ENCODE results near the gene TP53BP2. TPM values are rescaled to one million over a fixed set of nuclear protein-coding genes. Genes with fewer than 3 reads are reported as not detected.
"Not testable (repeated sequence)": the region's sequence is repeated elsewhere in the genome, so short reads cannot be mapped to it uniquely, and the experiment has no call there.

TP53BP2 gene
- total and polyA plus RNA-seq, 2 experiments from 2014 or later = 31.6 to 57.8 TPM

GRCh38 chr1:223742856-223743517 lies 102.8 kb downstream of the TP53BP2 start:
- Histone ChIP-seq H3K27me3 (no peaks in the 10 kb centered on the region), H3K4me1 (ENCODE audit: insufficient read depth) (peaks cover 30% of the 10 kb centered on the region), H3K79me2 (peaks cover 19% of the 10 kb centered on the region), H3K4me2 (no peak overlapping the region), H3K36me3 (replicated peaks; ENCODE audit: insufficient read depth, low read depth) (no peaks in the 10 kb centered on the region), H3K9me3 (ENCODE audit: low read depth) (no peaks in the 10 kb centered on the region), H2AFZ (no peak overlapping the region), H4K20me1 (ENCODE audit: insufficient read depth, poor library complexity, severe bottlenecking) (no peaks in the 10 kb centered on the region), H3K4me3 (no peak overlapping the region), H3K9me2 (replicated peaks; ENCODE audit: insufficient read depth) (no peaks in the 10 kb centered on the region), H3K27ac (no peak overlapping the region)
- 87% methylated on average over 9 of the region's 9 CpGs for WGBS (ENCODE audit: low lambda C conversion rate, missing lambda C conversion rate)
- DNase-seq (ENCODE audit: low spot score) = no peak
- TF ChIP-seq CTCF (IDR thresholded peaks at IDR 0.05; ENCODE audit: poor library complexity) (no peak), EZH2phosphoT487 (IDR thresholded peaks at IDR 0.05; ENCODE audit: low read depth, severe bottlenecking, unreplicated experiment) (no peak)

GRCh38 chr1:223741861-223742260 lies 103.9 kb downstream of the TP53BP2 start:
- H3K4me1 ChIP-seq (ENCODE audit: insufficient read depth) = peaks cover 38% of the 10 kb centered on the region
- H3K36me3 ChIP-seq (replicated peaks; ENCODE audit: insufficient read depth, low read depth) = no peaks in the 10 kb centered on the region
- no peaks in the 10 kb centered on the region for H3K9me2 ChIP-seq (replicated peaks; ENCODE audit: insufficient read depth)
- H3K4me3 ChIP-seq = no peak overlapping the region
- 78% methylated on average over 6 of the region's 6 CpGs for WGBS (ENCODE audit: low lambda C conversion rate, missing lambda C conversion rate)
- H4K20me1 ChIP-seq (ENCODE audit: insufficient read depth, poor library complexity, severe bottlenecking) = no peaks in the 10 kb centered on the region
- no peaks in the 10 kb centered on the region for H3K9me3 ChIP-seq (ENCODE audit: low read depth)
- DNase-seq (ENCODE audit: low spot score) = no peak
- no peak overlapping the region for H3K27ac ChIP-seq
- H2AFZ ChIP-seq = no peak overlapping the region
- TF ChIP-seq EZH2 (IDR thresholded peaks at IDR 0.05; ENCODE audit: borderline replicate concordance) (no peak), EZH2phosphoT487 (IDR thresholded peaks at IDR 0.05; ENCODE audit: low read depth, severe bottlenecking, unreplicated experiment) (no peak), CTCF (IDR thresholded peaks at IDR 0.05; ENCODE audit: poor library complexity) (no peak)
- peaks cover 19% of the 10 kb centered on the region for H3K79me2 ChIP-seq
- H3K4me2 ChIP-seq = no peak overlapping the region
- no peaks in the 10 kb centered on the region for H3K27me3 ChIP-seq

GRCh38 chr1:223740038-223740736 lies 105.6 kb downstream of the TP53BP2 start:
- H3K4me1 ChIP-seq (ENCODE audit: insufficient read depth) = peaks cover 41% of the 10 kb centered on the region
- H3K9me2 ChIP-seq (replicated peaks; ENCODE audit: insufficient read depth); H3K4me2 ChIP-seq; H3K36me3 ChIP-seq (replicated peaks; ENCODE audit: insufficient read depth, low read depth); H2AFZ ChIP-seq; H3K9me3 ChIP-seq (ENCODE audit: low read depth); H4K20me1 ChIP-seq (ENCODE audit: insufficient read depth, poor library complexity, severe bottlenecking); H3K27me3 ChIP-seq; DNase-seq (ENCODE audit: low spot score); H3K4me3 ChIP-seq: not testable (repeated sequence)
- H3K79me2 ChIP-seq = peaks cover 30% of the 10 kb centered on the region
- H3K27ac ChIP-seq = peak overlapping the region; percentile 84
- 81% methylated on average over 10 of the region's 10 CpGs for WGBS (ENCODE audit: low lambda C conversion rate, missing lambda C conversion rate)

GRCh38 chr1:223739366-223740037 lies 106.2 kb downstream of the TP53BP2 start:
- 63% methylated on average over 7 of the region's 7 CpGs for WGBS (ENCODE audit: low lambda C conversion rate, missing lambda C conversion rate)
- H3K79me2 ChIP-seq = peaks cover 36% of the 10 kb centered on the region
- DNase-seq (ENCODE audit: low spot score) = no peak

More at GRCh38 chr1:223739366-223740037, 106.2 kb downstream of the TP53BP2 start:
- H3K4me2 ChIP-seq = peak overlapping the region; percentile 53
- TF ChIP-seq CTCF (IDR thresholded peaks at IDR 0.05; ENCODE audit: poor library complexity) (no peak), EZH2phosphoT487 (IDR thresholded peaks at IDR 0.05; ENCODE audit: low read depth, severe bottlenecking, unreplicated experiment) (no peak), EZH2 (IDR thresholded peaks at IDR 0.05; ENCODE audit: borderline replicate concordance) (no peak)
- no peaks in the 10 kb centered on the region for H3K27me3 ChIP-seq
- no peaks in the 10 kb centered on the region for H3K9me3 ChIP-seq (ENCODE audit: low read depth)
- peaks cover 41% of the 10 kb centered on the region for H3K4me1 ChIP-seq (ENCODE audit: insufficient read depth)
- no peaks in the 10 kb centered on the region for H4K20me1 ChIP-seq (ENCODE audit: insufficient read depth, poor library complexity, severe bottlenecking)
- H3K36me3 ChIP-seq (replicated peaks; ENCODE audit: insufficient read depth, low read depth) = no peaks in the 10 kb centered on the region
- no peak overlapping the region for H3K4me3 ChIP-seq
- peak overlapping the region; percentile 84 for H3K27ac ChIP-seq
- no peak overlapping the region for H2AFZ ChIP-seq
- no peaks in the 10 kb centered on the region for H3K9me2 ChIP-seq (replicated peaks; ENCODE audit: insufficient read depth)
